K562 (cell line): Measurements from ENCODE around the gene USP49. TPM values are rescaled to one million over a fixed set of nuclear protein-coding genes. Genes with fewer than 3 reads are reported as not detected.

Source experiments
- BCL6 ChIP-seq: fragments of 250-450 bp; sonication (Bioruptor Pico); IDR thresholded peaks from 2 replicates; pipeline ENCODE4 v1.4.0; 2020
- CEBPG ChIP-seq, 3 experiments: fragments of 200-800 bp in 1 of 3; sonication (Bioruptor generic) in 1 of 3; sonication (generic) in 1 of 3; formaldehyde crosslinking in 1 of 3; IDR thresholded peaks in 2 of 3; conservative IDR thresholded peaks in 1 of 3; 2 replicates each; pipeline versions ENCODE4 v1.6.1 to v1.8.0; 2016 to 2022; ENCODE audit warnings: missing compliant biosample characterization in 2 of 3, missing genetic modification characterization in 2 of 3, mild to moderate bottlenecking in 1 of 3, missing genetic modification reagents in 1 of 3
- CUX1 ChIP-seq: fragments of 200-800 bp; sonication (Bioruptor generic); IDR thresholded peaks from 2 replicates; pipeline ENCODE4 v1.6.1; 2016; ENCODE audit warnings: missing genetic modification characterization, missing compliant biosample characterization
- ETS2 ChIP-seq: IDR thresholded peaks from 2 replicates; pipeline ENCODE4 v1.6.1; 2016; ENCODE audit warnings: borderline replicate concordance, missing genetic modification characterization, mild to moderate bottlenecking, moderate library complexity, missing compliant biosample characterization; ENCODE audit not compliant: poor library complexity, severe bottlenecking
- HMGN3 ChIP-seq: IDR thresholded peaks from 2 replicates; pipeline ENCODE4 v1.6.1; 2011; ENCODE audit warnings: borderline replicate concordance, low read depth, mild to moderate bottlenecking, mixed read lengths, low read length; ENCODE audit not compliant: insufficient read length; ENCODE audit errors: extremely low read depth
- HOXB6 ChIP-seq: fragments of 250-450 bp; sonication (Bioruptor Pico); IDR thresholded peaks from 2 replicates; pipeline ENCODE4 v1.5.1; 2022; ENCODE audit warnings: mild to moderate bottlenecking, borderline replicate concordance
- RAD21 ChIP-seq, 2 experiments: fragments of 250-450 bp in 1 of 2; fragments of 450-650 bp in 1 of 2; sonication (Bioruptor Pico) in 1 of 2; formaldehyde crosslinking in 1 of 2; IDR thresholded peaks in 1 of 2; conservative IDR thresholded peaks in 1 of 2; 2 replicates each; pipeline versions ENCODE4 v1.4.0 to v1.8.0; 2020 to 2022; ENCODE audit warnings: mild to moderate bottlenecking in 2 of 2, moderate library complexity in 1 of 2
- SMAD1 ChIP-seq: fragments of 150-350 bp; IDR thresholded peaks from 2 replicates; pipeline ENCODE4 v1.6.1; 2014; ENCODE audit warnings: low read length, low read depth; ENCODE audit not compliant: partially characterized antibody
- STAT5A ChIP-seq: IDR thresholded peaks from 2 replicates; pipeline ENCODE4 v1.6.1; 2012; ENCODE audit warnings: low read length, inconsistent platforms, borderline replicate concordance
- TSHZ1 ChIP-seq: fragments of 250-450 bp; sonication (Bioruptor Pico); IDR thresholded peaks from 2 replicates; pipeline ENCODE4 v1.4.0; 2020; ENCODE audit warnings: mild to moderate bottlenecking, moderate library complexity
- ZEB2 ChIP-seq: fragments of 450-650 bp; IDR thresholded peaks from 2 replicates; pipeline ENCODE4 v1.6.1; 2016
- polyA plus RNA-seq, 8 experiments: library from polyadenylated mRNA; depleted of rRNA in 4 of 8; stranded (reverse) in 5 of 8; unstranded in 3 of 8; fragments of >200 nt; fragmentation: Nextera tagmentation in 2 of 8; fragmentation: Illumina TruSeq in 1 of 8; extraction: Ambion mirVana in 2 of 8; extraction: Trizol in 1 of 8; gene quantifications; 2 replicates each; pipeline versions ENCODE4 v1.2.1 to v1.2.3, GENCODE V29; 2011 to 2014; ENCODE audit warnings: inconsistent platforms in 1 of 8, missing spikeins in 1 of 8
- total RNA-seq, 7 experiments: library from RNA; depleted of rRNA in 6 of 7; stranded (reverse); fragments of >200 nt in 6 of 7; fragmentation: Illumina TruSeq in 2 of 7; extraction: Trizol in 2 of 7; gene quantifications; 2 replicates each; pipeline versions ENCODE4 v1.2.1 to v1.2.3, GENCODE V29; 2011 to 2021; ENCODE audit warnings: low replicate concordance in 1 of 7
- TF ChIP-seq, protein P1 (sequence below): conservative IDR thresholded peaks from 2 replicates; pipeline ENCODE4 v1.6.1; 2011; ENCODE audit warnings: low read depth, mild to moderate bottlenecking, low read length; ENCODE audit not compliant: control insufficient read depth
- TF ChIP-seq, protein P2 (sequence below): fragments of 200-800 bp; sonication (Bioruptor generic); IDR thresholded peaks from 2 replicates; pipeline ENCODE4 v1.6.1; 2017; ENCODE audit warnings: missing genetic modification characterization, missing compliant biosample characterization

USP49 gene
- total and polyA plus RNA-seq, 9 of the 15 experiments (the other 6 are each of a cell fraction or from before 2014, with no cell fraction given): 1.0 to 9.9 (median 6.5) TPM

- TF ChIP-seq, protein P1, sequence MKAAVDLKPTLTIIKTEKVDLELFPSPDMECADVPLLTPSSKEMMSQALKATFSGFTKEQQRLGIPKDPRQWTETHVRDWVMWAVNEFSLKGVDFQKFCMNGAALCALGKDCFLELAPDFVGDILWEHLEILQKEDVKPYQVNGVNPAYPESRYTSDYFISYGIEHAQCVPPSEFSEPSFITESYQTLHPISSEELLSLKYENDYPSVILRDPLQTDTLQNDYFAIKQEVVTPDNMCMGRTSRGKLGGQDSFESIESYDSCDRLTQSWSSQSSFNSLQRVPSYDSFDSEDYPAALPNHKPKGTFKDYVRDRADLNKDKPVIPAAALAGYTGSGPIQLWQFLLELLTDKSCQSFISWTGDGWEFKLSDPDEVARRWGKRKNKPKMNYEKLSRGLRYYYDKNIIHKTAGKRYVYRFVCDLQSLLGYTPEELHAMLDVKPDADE: no peak
- no peak for TF ChIP-seq RAD21 (CRISPR knock-in tag; conservative IDR thresholded peaks at IDR 0.05 in 1 of 2, IDR thresholded peaks at IDR 0.05 in 1 of 2)
- no peak for TF ChIP-seq TSHZ1
- TF ChIP-seq CEBPG (CRISPR knock-in tag; IDR thresholded peaks at IDR 0.05): peak; percentile 86
- peak; percentile 92 to 97 for TF ChIP-seq CEBPG (tag; conservative IDR thresholded peaks at IDR 0.05 in 1 of 2, IDR thresholded peaks at IDR 0.05 in 1 of 2)
- no peak for TF ChIP-seq BCL6 (CRISPR knock-in tag)
- no peak for TF ChIP-seq HOXB6
- TF ChIP-seq CUX1 (CRISPR knock-in tag): no peak
- TF ChIP-seq STAT5A: no peak; the same call in 1 of the 2 replicates
- no peak for TF ChIP-seq HMGN3
- TF ChIP-seq ZEB2: peak; percentile 81
- TF ChIP-seq, protein P2, sequence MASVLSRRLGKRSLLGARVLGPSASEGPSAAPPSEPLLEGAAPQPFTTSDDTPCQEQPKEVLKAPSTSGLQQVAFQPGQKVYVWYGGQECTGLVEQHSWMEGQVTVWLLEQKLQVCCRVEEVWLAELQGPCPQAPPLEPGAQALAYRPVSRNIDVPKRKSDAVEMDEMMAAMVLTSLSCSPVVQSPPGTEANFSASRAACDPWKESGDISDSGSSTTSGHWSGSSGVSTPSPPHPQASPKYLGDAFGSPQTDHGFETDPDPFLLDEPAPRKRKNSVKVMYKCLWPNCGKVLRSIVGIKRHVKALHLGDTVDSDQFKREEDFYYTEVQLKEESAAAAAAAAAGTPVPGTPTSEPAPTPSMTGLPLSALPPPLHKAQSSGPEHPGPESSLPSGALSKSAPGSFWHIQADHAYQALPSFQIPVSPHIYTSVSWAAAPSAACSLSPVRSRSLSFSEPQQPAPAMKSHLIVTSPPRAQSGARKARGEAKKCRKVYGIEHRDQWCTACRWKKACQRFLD: peak; percentile 48; the same call in 1 of the 2 replicates
- TF ChIP-seq SMAD1: peak; percentile 27
- TF ChIP-seq ETS2 (tag): no peak
Observed at GRCh38 chr6:41747256-41748101, 147.7 kb downstream of the USP49 start, which contains the start of gene PGC (continued).
